HG03097 (cell line): ENCODE results near the gene KIAA0513.

Source experiments
- ATAC-seq: cut with Tn5 transposase; IDR thresholded peaks from one replicate; pipeline ENCODE4 v1.9.1; 2021; ENCODE audit not compliant: unreplicated experiment, low FRiP score

KIAA0513 gene

DNA sequence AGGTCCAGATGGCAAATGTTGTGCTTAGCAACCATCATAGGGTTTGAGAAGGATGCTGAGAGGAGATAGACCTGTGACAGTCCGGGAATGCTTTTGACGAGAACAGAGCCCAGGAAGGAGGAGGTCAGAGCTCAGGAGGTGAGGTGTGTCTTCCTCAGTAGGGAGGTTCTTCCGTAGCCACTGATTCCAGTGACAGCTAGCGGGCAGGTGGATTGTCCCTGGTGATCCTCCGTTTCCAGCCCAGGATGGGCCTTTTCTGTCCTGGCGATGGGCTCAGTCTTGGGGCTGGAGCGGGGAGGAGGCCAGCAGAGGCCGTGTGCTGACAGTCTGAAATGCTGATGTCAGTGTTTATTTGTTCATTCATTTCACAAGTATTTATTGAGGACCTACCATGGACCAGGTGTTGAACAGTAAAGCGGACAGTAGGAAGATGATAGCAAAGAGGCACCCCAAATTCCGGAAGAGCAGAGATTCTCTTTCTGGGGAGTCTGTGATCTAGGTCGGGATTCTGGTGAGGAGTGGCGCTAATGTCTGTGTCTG is 38.8 kb downstream of the KIAA0513 start:
- ATAC-seq, result no peak

- ATAC-seq, result no peak
These were observed 39.4 kb downstream of the KIAA0513 start for GRCh38 chr16:85067024-85067423.

- no peak for ATAC-seq
These were observed 39.8 kb downstream of the KIAA0513 start for GRCh38 chr16:85067426-85067825.

DNA sequence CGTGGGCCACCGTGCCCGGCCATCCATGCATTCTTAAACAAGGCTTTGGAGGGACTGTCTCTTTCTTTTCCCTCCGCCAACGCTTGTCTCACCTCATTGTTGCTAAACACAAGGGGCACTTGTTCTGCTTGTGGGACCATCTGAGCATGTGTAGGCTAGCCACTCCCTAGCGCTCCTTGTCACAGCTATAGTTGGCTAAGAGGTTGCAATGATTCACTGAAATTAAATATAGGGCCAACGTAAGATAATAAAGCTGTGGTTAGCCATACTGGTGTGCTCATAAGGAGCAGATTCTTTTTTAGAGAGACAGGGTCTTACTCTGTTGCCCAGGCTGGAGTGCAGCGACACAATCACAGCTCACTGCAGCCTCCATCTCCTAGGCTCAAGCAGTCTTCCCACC is 41.2 kb downstream of the KIAA0513 start:
- ATAC-seq, result no peak

- no peak for ATAC-seq
These were observed 41.6 kb downstream of the KIAA0513 start for GRCh38 chr16:85069171-85069570.

DNA sequence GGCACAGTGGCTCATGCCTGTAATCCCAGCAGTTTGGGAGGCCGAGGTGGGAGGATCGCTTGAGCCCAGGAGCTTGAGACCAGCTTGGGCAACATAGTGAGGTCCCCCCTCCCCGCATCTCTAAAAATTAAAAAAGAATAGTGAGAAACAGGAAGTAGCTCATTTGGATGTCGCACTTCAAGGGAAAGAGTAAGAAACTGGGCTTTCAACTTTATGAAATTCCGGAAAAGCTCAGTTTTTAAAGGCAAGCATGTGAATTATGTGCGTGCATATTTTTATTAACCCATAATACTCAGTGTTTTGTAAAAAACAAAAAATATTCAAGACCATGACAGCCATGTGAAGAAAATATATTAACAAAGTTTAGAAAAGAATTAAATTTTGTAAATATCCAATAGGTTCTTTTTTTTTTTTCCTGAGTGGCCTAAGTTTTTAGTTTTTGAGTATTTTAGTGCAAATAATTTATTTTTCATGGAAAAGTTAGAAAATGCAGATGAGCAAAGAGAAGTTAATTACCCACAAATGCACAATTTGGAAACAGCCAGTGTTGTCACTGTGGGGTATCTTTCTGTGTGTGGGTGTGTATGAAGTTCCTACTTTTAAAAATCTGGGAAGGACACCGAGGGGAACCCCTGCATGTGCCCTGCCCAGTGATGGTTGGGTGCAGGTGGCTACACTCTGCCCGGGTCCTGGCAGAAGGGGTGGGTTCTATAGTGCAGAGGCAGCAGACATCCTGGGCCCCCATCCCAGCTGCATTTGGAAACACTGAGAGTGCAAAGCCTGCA is 44.7 kb downstream of the KIAA0513 start:
- ATAC-seq, result no peak

DNA sequence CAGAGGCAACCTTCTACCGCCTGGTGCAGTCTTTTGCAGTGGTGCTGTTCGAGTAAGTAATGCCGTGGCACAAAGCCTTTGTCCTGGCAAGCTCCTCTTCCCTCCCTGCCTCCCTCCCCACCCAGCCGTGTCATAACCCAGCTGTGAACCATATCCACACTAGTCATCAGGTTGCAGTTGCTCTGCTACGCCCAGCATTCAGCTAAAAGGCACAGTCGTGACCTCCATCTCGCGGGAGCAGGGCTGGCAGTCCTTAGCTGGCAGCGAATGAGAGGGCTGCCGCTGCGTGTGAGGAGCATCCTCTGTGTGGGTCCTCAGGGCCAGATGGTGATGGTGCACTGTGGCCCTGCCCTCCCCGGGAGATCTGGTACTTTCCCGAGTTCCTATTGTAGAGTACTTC is 45.4 kb downstream of the KIAA0513 start:
- ATAC-seq, result no peak

DNA sequence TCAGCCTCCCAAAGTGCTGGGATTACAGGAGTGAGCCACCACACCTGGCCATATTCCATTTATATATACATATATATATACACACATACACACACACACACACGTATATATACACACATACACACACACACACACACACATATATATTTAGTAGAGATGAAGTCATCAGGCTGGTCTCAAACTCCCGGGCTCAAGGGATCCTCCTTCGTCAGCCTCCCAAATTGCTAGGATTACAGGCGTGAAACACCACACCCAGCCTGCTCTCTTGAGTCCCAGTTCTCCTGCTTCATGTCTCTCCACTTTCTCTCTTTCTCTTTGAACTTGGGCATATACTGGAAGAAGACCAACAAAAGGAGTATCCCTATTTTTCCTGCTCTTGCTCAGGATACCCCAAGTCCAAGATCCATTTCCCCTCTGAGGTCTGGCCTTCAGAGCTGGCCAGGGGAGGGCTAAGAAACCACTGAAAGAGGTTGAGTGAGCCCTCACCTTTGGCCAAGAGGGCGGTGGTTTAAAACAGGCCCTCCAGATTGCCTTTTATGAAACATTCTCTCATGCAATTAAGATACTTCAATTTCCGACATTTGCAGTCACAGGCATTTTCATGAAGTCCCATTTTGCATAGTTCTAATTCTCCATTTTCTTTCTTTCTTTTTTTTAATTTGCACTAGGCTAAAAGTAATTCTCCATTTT is 46.8 kb downstream of the KIAA0513 start:
- no peak for ATAC-seq

DNA sequence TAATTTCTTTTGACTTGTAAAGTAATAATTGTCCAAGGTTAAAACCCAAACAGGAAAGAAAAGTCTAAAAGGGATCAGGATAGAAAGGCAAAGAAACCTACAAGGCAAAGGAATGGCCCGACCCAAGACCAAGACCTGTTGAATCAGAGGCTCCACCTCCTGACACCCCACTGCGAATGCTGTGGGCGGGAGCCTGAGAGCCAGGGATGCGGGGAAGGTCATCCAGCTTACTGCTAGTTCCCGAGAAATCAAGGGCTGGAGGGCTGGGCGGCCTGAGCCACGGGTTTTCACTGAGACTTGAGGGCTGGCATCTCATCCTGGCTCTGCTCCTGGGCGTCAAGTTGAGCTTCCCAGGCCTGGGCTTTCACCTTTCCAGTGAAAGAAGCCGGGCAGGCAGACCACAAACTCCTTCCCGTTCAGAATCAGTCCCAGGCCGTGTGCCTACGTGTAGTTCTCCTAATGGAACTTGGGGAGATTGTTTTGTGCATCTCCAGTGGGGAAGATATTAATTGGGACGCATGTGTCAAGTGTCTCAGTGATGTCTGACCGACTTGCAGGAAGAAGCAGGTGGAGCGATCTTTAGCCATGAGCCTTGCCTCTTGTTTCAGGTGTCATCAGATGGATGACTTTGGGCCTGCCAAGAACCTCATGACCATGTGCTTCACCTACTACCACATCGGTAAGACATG is 47.8 kb downstream of the KIAA0513 start:
- ATAC-seq, result no peak

DNA sequence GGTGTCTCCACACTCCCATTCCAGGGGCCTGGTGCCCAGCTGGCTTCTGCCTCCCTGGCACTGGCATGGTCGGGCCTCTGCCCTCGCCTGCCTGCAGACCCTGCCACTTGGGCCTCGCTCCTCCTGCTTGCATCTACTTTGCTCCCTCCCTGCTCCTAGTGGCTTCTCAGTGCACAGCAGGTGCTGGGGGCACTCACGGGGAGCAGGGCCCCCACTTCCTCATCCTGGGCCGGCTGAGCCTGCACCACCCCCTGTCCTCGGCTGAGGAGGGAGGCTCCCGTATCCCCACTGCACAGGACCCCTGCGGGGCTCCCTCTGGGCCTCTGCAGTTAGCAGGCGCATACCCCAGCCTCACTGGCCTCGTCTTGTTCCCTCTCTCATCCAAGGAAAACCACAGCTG is 49.4 kb downstream of the KIAA0513 start:
- no peak for ATAC-seq

DNA sequence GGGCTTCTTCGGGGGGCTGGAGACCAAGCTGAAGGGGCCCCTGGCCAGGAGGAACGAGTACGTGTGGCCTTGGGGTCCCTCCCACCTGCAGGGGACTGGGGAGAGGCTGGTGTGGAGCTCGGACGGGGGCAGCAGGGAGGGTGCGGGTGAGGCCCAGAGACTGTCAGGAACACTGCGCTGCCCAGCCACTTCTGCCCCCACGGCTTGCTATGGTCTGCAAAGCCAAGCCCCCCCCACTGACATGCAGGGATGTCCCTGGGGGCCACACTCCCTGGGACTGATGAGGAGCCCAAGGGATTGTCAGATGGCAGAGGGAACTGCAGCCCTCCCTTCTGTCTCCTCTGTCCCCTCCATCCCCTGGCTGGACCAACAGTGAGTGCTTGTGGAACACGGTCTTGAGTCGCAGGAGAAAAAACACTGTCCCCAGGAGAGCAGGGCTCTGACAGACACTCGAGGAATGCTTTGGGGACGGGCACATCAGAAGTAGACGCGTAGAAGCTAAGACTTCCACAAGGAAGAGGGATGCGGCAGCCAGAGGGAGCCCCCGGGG is 50.1 kb downstream of the KIAA0513 start:
- no peak for ATAC-seq

DNA sequence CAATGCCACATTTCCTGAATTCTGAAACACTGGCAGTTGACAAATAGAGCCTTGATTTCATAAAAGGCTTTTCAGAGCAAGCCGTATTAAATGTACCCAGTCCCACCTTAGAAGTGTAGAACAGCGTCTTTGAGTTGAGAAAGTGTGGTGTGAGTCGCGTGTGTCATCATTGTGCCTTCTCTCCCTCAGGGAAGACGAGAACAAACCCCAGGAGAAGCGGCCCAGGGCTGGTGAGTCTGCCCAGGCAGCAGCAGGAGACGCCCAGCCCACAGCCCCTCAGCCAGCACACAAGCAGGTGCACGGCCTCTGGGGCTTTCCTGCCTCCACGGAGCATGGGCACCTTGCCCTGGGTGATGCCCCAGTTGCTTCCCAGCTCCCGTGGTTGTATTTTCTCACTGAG is 50.6 kb downstream of the KIAA0513 start:
- ATAC-seq, result no peak

GRCh38 chr16:85078952-85079351 is 51.4 kb downstream of the KIAA0513 start:
- ATAC-seq, result no peak

- ATAC-seq, result no peak
These were observed 52.4 kb downstream of the KIAA0513 start for GRCh38 chr16:85079785-85080570.

DNA sequence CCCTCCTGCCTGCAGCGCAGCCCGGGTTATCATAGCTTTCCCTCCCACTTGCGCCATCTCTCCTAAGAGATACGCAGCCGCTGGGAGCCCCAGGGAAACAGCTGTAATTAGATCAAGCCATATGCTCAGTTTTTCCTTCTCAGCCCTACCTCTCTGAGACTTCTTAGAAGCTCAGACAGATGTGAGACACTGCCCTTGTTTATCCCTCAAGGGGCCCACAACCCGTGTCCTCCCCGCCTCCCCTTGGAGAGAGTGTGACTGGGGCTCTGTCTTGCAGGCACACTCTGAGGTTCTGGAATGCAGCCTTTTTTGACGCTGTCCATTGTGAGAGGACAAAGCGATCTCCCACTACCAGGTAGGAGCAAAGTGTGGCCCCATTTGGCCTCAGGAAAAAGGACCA is 53.4 kb downstream of the KIAA0513 start:
- no peak for ATAC-seq

GRCh38 chr16:85081765-85082164 is 54.2 kb downstream of the KIAA0513 start:
- no peak for ATAC-seq

DNA sequence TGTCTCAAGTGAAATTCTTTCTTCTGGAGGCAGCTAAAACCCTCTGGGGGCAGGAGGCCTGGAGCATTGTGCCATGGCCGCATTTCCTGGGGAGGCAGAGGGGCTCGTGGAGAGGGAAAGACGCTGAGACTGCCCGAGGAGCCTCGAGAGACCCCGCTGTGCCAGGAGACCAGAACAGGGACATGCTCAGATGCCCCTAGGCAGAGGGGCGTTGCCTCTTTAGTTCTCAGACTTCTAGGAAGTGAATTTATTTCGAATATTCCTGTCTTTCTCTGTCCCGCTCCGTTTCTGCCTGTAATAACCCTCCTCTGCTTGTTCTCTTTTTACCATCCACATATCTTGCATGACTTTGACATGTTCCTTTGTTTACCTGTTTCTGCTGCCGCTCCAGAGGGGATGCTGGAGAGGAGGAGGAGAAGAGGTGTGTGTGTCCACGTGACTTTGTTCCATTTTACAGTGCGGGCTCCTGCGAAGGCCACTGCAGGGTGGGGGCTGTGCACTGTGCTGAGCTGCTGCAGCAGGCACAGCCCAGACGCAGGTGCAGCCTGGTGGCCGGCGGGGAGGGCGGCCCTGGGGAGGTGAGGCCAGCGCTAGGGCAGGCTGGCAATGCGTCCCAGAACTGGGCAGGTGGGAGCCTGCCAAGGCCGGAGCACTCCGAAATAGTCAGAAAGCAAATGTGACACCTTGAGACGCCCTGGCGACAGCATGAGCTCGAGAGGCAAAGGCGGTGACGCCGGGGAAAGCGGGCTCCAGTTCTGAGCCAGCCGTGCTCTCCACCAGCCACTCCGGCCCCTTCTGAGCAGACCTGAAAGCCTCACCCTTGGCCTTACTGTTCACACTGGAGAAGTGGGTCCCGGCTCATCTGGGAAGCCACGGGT is 54.8 kb downstream of the KIAA0513 start:
- ATAC-seq, result no peak

DNA sequence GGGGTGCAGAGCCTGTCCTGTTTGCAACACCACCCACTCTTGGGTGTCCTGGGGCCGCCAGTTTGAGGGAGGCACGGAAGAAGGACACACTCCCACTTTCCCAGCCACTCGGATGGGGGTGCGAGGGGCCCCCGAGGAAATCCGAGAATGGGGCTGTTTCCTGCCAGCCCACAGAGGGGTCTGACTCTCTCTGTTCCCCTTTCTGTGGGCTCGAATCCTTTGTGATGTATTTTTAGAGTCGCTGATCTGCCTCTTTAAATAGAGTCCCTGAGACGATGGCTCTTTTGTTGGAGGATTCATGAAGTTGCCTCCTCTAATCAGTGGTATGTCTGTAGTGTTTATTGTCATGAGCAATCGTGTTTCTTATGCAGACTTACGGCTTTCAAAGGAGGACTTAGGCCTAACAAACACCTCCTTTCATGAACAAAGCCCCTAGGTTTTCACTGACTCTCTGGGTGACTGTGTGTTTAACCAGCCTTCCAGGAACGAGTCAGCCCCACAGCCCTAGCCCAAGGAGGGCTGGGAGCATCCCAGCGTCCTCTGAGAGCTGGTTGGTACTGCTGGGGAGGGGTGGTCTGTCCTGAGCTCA is 55.5 kb downstream of the KIAA0513 start:
- no peak for ATAC-seq
